RWPE1 (cell line): ENCODE results near the gene NYNRIN.

Experiments
- CTCF ChIA-PET: fragments of 350-600 bp; sonication (Branson Sonifier 250); formaldehyde crosslinking; extraction: SDS; loops from one replicate; lab custom pipeline; 2021; lab: Yijun Ruan, JAX
- POLR2A ChIA-PET: fragments of 400-600 bp; formaldehyde crosslinking; extraction: SDS; loops from one replicate; lab custom pipeline; 2020; ENCODE audit warnings: antibody characterized with exemption; ENCODE audit not compliant: low non-redundant PET; lab: Yijun Ruan, JAX
- DNase-seq: peaks from one replicate; pipeline ENCODE4 v3.0.0; 2012; ENCODE audit warnings: low spot score
- H3K27ac ChIP-seq: fragments of 450-650 bp; 2 replicates; pipeline ENCODE4 v1.5.1; 2017
- TF ChIP-seq, protein P1 (sequence below): fragments of 450-650 bp; conservative IDR thresholded peaks from 2 replicates; pipeline ENCODE4 v1.5.1; 2017; ENCODE audit warnings: low read depth, mild to moderate bottlenecking

The NYNRIN gene

DNA sequence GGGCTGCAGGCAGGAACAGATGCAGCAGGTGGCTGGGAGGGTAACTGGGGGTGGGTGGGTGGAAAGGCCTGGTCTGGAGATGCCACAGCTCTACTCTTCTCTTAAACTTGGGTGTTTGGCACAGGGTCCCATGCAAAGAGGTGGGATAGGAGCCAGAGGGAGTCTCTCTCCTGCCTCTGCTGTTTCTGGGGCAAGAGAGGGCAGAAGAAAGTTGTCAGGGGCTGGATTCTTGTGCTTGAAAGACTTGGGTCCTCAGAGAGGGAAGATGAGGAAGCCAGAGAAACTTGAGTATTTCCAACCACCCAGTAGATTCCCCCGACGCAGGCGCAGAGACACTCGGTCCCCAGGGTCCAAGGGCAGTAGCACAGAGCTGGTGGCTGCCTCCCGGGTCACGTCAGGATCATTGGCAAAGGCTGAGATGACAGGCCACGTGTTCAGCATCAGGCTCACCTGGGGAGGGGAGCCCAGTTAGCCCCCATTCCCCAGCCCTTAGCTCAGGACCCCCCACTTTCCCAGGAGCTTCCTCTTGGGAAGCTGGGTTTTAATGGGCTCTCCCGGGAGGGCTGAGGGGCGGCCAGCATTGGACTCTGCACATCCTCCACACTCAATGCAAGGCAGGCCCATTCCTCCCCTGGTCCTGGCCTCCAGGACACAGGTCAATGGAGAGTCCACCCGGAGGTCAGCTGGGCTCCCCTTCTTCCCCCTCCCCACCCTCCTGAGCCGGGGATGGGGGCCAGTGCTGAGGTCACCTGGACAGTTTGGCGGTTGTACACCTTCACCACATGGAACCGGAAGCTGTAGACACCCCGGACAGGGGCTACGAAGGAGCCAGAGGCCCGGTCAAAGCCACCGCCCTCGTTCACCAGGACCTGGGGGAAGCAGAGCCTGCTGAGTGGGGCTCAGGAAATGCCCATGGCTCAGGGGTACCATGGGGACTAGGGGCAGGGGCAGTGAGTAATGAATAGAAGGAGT is 29.0 kb downstream of the NYNRIN start:
- TF ChIP-seq, protein P1, sequence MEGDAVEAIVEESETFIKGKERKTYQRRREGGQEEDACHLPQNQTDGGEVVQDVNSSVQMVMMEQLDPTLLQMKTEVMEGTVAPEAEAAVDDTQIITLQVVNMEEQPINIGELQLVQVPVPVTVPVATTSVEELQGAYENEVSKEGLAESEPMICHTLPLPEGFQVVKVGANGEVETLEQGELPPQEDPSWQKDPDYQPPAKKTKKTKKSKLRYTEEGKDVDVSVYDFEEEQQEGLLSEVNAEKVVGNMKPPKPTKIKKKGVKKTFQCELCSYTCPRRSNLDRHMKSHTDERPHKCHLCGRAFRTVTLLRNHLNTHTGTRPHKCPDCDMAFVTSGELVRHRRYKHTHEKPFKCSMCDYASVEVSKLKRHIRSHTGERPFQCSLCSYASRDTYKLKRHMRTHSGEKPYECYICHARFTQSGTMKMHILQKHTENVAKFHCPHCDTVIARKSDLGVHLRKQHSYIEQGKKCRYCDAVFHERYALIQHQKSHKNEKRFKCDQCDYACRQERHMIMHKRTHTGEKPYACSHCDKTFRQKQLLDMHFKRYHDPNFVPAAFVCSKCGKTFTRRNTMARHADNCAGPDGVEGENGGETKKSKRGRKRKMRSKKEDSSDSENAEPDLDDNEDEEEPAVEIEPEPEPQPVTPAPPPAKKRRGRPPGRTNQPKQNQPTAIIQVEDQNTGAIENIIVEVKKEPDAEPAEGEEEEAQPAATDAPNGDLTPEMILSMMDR: no peak
- ChIA-PET POLR2A (no interaction called here), CTCF (interaction anchor here (2.6 kb wide), 1 partner anchor 94 kb away, joined by 11 read pairs; no protein-coding TSS in a partner anchor)
- H3K27ac ChIP-seq: peak overlapping the region; percentile 91
- no peak for DNase-seq

DNA sequence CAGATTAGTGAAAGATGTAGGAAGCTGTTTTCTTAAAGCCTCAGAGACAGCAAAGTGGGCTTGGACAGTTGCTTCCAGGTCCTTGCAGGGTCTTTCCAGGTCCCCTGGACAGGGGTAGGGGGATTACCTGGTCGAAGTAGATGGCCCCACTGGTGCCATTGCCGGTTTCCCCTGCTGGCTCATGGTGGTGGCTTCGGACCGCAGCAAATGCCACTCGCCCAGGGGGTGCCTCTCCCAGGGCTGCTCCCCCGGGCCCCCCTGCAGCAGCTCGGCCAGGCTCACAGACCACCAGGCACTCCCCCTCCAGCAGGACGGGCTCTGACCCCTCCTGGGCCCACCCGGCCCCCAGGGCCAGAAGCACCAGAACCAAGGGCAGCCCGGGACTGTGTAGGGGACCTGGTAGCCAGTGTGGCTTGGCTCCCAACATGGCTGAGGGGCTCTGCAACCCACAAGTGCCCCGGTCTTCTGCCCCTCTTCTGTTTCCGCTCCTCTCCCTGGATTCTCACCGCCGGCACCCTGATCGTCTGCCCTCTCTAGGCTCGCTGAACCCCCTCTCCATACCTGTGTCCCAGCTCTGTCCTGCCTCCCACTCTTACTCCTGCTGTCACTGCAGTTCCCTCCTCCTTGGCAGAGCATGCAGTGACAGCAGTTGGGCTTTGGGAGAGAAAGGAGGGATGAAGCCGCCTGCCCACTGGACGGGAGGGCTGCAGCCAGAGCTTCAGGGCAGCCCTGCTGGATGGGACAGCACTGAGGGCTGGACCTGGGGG is 30.0 kb downstream of the NYNRIN start:
- no peak for DNase-seq
- TF ChIP-seq, protein P1: no peak
- ChIA-PET CTCF (interaction anchor here (0.6 to 2.6 kb wide), 3 partner anchors 95 to 337 kb away, joined by 3 to 11 read pairs (median 5); no protein-coding TSS in a partner anchor), POLR2A (no interaction called here)
- H3K27ac ChIP-seq: peak overlapping the region; percentile 91

DNA sequence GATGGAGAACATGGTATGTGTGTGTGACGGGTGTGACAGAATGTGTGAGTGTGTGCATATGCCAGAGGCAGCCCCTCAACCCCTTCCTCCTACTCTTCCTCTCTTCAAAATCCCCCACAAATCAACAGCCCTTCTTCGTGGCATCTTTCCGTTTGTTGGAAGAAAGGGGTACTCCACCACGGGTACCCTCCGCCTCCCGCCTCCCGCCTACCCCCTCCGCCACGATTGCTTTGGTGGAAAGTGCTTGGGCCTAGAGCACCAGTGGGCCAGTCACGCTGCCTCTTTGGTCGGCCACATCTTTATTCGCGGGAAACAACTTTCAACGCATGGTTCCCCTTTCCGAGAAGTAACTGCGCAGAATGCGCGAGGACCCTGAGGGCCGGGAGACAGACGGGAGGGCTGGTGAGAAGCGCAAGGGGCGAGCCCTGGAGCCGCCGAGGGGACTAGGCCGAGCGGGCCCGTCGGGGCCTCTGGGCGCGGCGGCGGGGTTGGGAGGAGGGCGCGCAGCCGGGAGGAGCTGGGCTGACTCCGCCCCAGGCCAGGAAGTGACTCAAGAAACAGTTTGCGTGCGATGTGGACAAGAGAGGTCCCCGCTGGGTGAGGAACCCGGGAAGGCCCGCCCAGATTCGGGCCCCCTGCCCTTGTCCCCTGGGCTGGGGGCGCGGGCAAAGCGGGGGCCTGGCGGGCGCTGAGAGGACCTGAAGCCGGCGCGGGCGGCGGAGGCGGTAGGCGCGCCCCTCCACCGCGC is 30.8 kb downstream of the NYNRIN start, which contains the start of the genes CBLN3 and KHNYN:
Gene CBLN3 (minus strand): TSS at position 274 of the 748 bp plus-strand sequence. CDS start 614 bp downstream, outside the sequence.
Gene KHNYN (plus strand): TSS at position 560 of the 748 bp plus-strand sequence. CDS start 777 bp downstream, outside the sequence.
- TF ChIP-seq, protein P1: no peak
- POLR2A ChIA-PET: interaction anchor here (0.8 to 3.3 kb wide), 5 partner anchors 51 to 119 kb away, joined by 3 to 11 read pairs (median 4); partner anchors contain the start of gene LTB4R2

DNA sequence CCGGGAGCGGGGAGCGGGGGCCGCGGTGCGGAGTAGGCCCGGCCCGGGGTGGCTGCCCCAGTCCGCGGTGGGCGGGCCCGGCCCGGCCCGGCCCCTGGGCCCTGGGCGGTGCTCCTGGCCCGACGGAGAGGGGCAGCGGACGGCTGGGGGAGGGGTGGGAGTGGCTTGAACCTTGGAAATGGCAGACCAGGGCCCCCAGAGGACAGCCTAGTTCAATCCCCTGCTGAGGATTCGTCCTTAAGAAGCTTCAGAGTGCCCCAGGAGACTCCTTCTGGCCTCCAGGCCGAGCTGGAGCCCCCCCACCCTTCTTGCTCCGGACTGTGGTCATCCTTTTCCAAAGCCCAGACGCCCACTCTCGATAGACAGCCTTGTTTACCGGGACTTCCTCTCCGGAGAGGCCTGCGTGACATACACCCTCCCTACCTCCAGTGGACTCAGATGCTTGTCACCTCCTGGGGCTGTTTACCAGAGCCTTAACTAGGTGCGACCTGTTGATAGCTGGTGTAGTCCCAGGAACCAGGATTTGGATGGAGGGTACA is 31.4 kb downstream of the NYNRIN start:
- TF ChIP-seq, protein P1: no peak
- peak; percentile 67 for DNase-seq
- ChIA-PET CTCF (interaction anchor here (1.1 to 5.3 kb wide), 5 partner anchors 11 to 140 kb away, joined by 3 to 94 read pairs (median 6); partner anchors contain the start of gene ADCY4), POLR2A (interaction anchor here (0.7 to 3.3 kb wide), 6 partner anchors 34 to 120 kb away, joined by 3 to 11 read pairs (median 4); partner anchors contain the start of gene LTB4R2)
- peak overlapping the region; percentile 91 for H3K27ac ChIP-seq

More for the DNA sequence above, 30.8 kb downstream of the NYNRIN start, which contains the start of the genes CBLN3 and KHNYN:
- CTCF ChIA-PET: interaction anchor here (0.6 to 5.3 kb wide), 3 partner anchors 95 to 338 kb away, joined by 3 to 94 read pairs (median 5); partner anchors contain the start of gene ADCY4
- peak within 1 kb of the TSS; percentile 91 for H3K27ac ChIP-seq
- DNase-seq: peak; percentile 89

DNA sequence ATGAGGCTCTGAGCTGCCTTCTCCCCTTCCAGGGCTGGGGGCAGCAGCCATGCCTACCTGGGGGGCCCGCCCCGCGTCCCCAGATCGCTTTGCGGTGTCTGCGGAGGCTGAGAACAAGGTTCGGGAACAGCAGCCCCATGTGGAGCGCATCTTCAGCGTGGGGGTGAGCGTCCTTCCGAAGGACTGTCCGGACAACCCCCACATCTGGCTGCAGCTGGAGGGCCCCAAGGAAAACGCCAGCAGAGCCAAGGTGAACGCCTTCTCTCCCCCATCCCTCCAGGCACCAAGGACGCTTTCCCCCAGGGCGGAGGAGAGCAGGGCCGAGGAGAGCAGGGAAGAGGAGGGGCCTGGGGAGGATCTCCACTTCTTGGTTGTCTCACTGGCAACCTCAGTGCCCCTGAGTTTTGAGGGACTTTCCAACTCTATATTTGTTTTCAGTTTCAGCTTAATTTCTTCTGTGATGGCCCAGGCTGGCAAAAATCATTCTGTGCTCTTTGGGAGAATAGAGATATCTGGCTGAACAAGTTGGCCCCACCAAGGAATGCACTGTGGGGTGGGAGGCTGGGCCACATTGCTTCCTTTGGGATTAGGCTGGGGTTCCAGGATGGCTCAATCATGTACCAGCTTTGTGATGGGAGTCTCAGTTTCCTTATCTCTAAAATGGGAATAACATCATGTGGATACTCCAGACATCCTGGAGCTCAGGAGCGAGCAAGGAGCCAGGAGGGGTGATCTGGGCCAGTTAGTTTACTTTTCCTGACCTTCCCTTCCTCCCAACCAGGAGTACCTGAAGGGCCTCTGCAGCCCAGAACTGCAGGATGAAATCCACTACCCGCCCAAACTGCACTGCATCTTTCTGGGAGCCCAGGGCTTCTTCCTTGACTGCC is 32.1 kb downstream of the NYNRIN start:
- POLR2A ChIA-PET: interaction anchor here (0.6 to 3.3 kb wide), 6 partner anchors 35 to 103 kb away, joined by 3 to 11 read pairs (median 4); no protein-coding TSS in a partner anchor
- TF ChIP-seq, protein P1: no peak
- CTCF ChIA-PET: interaction anchor here (0.6 to 5.3 kb wide), 26 partner anchors 11 to 1142 kb away, joined by 3 to 94 read pairs (median 4); partner anchors contain the start of genes ADCY4, DHRS1 and NOP9
- H3K27ac ChIP-seq: peak overlapping the region; percentile 91
- DNase-seq: no peak
